Stimulated activated CD8-positive, alpha-beta memory T cell treated with anti-CD3 and anti-CD28 coated beads, Interleukin-4, amount 100 ng/mL, for 4 hours (primary cell): ENCODE measurements around the gene LRRC3.
"Not testable (repeated sequence)": the region's sequence is repeated elsewhere in the genome, so short reads cannot be mapped to it uniquely, and the experiment has no call there.

Source experiments
- DNase-seq, 2 donors: peaks; one replicate each; pipeline ENCODE4 v3.0.0-alpha.2; 2020; ENCODE audit warnings: low read depth in 2 of 2, low spot score in 1 of 2

The LRRC3 gene

DNA sequence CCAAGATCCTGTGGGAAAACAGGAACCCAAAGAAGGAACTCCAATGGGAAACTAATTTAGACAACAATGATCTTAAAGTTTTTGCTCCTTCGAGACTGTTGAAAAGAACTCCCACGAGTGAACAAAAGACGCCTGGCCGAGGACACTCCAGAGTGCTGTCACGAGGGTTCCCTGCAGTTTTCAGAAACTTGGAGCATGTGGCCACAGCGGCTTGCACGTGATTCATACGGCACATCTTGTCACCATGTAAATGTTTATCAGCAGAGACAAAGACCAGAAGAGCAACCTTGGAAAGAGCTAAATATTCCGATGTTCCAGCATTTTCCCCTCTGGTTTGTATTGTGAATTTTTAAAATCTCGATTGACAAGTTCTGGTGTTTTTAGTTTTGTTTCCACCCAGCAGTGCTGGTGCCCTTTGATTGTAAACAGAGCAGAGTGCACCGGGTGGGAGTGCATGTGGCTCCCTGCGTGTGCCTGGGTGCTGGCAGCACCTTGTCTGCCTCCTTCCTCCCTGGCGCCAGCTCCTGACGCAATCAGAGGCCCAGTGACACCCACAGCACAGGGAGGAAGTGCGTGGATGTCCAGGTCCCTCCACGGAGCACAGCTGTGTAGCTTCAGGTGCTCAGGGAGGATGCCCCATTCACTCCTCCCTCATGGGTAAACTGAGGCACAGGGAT lies 23.0 kb downstream of the LRRC3 start:
- DNase-seq: no peak

- DNase-seq: no peak
These were observed 23.5 kb downstream of the LRRC3 start for GRCh38 chr21:44478801-44479167.

GRCh38 chr21:44479556-44480199 lies 24.4 kb downstream of the LRRC3 start:
- not testable (repeated sequence) for DNase-seq

DNA sequence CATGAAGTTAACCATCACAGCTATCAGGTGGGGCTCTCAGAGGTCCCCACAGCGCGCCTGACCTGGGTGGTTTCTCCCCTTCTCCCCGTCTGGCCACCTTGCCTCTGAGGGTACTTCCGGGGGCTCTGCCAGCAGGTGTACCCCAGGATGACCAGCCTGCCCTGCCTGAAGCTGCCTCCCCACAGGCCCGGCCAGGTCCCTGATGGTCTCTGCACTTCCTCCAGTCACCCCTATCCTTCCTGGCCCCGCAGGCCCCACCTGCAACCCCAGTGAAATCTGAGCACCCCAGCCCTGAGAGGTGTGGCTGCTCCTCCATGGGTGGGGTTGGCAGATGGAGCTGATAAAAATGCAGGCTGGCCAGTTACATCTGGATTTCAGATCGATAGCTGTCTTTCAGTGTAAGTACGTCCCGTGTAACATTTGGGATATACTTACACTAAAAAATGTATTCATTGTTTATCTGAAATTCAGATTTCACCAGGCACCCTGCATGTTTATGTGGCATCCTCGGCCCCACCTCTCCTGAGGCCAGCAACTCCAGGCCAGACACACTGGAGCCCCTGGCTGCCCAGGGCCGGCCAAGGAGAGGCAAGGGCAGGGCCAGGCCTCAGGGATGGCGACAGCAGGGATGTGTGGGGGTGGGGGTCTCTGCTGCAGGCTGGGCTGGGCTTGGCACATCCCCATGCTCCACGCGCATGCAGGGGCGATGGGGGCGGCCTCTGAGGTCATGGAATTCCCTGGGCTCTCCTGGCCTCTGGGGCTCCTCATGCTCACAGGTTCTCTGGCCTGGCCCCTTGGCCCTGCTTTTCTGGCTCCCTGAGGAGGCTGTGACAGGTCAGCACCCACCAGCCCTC lies 25.1 kb downstream of the LRRC3 start:
- DNase-seq: no peak

DNA sequence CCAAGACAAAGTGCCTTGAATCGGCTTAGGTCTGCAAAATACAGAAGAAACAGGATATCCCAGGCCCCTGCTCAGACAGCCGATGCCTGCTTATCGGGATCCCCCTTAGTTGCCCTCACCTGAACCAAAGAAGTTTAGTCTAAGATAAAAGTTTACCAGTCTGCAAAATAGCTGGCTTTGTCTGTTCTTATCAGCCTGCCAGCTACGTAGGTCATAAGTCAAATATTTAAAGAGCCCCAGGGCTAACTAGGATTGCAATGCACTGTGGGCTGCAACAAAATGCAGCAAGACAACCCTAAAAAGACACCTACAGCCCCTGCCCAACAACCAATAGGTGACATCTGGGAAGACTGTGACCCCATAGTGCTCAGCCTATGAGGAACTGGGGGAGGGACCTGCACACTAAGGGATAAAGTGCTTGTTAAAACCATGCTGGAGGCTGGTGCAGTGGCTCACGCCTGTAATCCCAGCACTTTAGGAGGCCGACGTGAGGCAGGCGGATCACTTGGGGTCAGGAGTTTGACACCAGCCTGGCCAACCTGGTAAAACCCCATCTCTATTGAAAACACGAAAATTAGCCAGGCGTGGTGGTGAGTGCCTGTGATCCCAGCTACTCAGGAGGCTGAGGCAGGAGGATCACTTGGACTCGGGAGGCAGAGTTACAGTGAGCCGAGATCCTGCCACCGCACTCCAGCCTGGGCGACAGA lies 27.4 kb downstream of the LRRC3 start:
- DNase-seq: no peak

GRCh38 chr21:44483288-44484237 lies 28.3 kb downstream of the LRRC3 start:
- no peak for DNase-seq

DNA sequence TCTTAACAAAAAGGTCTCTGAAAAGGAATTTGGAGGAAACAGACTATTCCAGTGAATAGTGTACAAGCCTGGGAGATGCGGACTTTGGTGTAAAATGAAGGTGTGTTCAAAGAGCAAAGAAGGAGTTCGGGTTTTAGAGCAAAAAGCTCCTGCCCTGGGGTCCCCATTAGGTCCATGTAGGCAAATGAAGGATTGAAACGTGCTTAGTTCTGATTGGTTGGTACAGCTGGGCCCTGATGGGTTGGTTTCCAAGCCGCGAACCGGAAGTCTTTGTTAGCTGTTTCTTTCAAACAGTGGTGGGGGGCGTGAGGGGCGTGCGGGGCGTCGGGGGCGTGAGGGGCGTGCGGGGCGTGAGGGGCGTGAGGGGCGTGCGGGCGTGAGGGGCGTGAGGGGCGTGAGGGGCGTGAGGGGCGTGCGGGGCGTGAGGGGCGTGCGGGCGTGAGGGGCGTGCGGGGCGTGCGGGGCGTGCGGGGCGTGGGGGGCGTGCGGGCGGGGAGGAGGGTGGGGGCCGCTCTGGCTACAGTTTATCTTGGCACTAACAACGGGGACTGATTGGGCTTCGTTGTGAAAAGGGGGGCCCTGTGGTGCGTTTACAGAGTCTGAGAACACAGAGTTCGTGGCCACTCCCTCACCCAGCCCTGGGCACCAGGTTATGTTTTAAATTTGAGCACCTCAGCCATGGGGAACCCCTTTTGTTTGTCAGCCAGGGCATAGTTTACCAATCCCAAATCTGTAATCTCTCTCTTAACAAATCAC lies 29.4 kb downstream of the LRRC3 start:
- DNase-seq: no peak

DNA sequence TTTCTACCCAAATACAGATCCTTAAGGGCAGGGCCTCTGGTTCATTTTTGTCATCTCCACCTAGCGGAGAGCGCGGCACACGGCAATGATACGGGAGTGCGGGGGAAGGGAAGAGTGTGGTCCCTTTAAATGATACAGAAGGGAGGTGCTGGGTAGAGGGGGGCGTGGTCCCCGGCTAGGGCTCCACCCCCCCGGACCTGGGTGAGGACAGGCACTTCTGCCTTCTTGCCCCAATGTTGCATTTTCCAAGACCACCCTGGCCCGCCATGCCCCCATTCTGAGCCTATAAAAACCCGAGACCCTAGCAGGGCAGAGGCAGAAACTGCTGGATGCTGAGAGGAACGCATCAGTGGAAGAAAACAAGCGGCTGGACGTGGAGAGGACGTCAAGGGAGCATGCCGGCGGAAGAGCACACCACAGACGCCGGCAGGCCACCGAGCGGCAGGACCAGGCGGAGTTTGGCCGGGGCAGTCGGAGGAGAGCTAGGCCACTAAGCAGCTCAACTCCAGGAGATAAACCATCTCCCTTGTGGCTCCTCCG lies 30.0 kb downstream of the LRRC3 start:
- DNase-seq: peak; percentile 8 to 20

DNA sequence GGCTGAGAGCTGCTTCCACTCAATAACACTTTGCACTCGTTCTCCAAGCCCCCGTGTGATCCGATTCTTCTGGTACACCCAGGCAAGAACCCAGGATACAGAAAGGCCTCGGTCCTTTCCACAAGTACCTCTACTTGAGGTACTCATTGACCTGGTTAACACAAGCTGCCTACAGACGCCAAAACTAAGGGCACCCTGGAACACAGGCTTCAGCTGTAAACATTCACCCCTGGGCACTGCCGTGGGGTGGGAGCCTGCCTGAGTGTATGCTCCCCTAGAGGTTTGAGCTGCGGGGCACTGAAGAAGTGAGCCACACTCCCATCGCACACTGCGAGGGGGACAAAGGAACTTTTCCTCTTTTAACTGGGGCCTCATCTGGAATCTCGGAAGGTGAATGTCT lies 30.5 kb downstream of the LRRC3 start:
- no peak for DNase-seq

- no peak for DNase-seq
These were observed 31.0 kb downstream of the LRRC3 start for GRCh38 chr21:44486302-44486701.

DNA sequence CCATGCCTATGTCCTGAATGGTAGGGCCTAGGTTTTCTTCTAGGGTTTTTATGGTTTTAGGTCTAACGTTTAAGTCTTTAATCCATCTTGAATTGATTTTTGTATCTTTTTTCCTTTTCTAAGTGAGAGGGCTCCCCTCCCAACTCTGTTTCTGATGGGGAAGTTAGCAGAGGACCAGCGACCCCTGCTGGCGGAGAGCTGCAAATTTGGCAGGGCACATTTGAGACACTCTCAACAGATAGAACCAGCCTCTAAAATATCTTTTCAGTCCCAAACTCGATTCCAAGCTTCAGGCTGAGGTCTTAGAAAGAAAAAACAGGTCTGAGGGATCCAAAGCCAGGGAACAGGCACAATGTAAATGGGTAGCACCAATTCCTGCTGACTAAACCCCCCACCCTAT lies 32.5 kb downstream of the LRRC3 start:
- DNase-seq: no peak

DNA sequence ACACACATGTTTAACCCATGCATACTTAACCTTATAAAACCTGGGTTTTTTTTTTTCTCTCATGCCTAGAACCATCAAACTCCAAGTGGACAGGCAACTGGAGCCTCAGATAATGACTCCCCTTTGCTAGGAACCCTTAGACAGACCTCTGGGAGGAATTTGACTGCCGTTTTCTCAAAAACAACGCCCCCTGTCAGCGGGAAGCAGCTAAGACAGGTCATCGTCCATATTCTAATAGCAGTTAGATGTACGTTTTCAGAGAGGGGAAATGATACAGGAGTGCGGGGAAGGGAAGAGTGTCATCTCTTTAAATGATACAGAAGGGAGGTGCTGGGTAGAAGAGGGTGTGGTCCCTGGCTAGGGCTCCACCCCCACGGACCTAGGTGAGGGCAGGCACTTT lies 34.7 kb downstream of the LRRC3 start:
- no peak for DNase-seq

DNA sequence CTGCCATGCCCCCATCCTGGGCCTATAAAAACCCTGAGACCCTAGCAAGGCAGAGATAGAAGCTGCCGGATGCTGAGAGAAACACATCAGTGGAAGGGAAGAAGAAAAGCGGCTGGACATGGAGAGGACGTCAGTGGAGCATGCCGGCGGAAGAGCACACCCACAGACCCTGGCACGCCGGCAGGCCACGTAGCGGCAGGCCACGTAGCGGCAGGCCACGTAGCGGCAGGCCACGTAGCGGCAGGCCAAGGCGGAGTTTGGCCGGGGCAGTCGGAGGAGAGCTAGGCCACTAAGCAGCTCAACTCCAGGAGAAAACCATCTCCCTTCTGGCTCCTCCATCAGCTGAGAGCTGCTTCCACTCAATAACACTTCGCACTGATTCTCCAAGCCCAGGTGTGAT lies 35.1 kb downstream of the LRRC3 start:
- no peak for DNase-seq

- no peak for DNase-seq
These were observed 35.5 kb downstream of the LRRC3 start for GRCh38 chr21:44490816-44491215.

GRCh38 chr21:44492567-44493385 lies 37.5 kb downstream of the LRRC3 start:
- DNase-seq: no peak

GRCh38 chr21:44494418-44494817 lies 39.1 kb downstream of the LRRC3 start:
- no peak for DNase-seq

DNA sequence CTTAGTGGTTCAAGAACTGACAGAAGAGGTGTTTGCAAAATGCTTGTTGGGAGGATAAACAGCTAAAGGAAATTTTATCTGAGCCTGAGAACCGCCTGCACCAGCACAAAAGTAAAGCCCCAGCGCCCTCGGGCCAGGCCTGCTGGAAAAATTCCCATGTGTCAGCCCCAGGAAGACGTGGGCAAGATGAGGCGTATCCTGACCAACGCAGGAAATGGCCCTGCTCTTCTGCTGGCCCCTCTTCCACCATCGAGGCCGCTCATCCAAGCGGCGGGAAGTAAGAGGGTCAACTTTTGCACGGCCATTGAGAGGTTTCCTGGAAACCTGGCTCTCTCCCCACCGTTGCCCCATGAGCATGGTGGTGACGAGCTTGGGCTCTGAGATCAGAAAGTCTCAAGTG lies 39.6 kb downstream of the LRRC3 start:
- no peak for DNase-seq
